Activated CD8-positive, alpha-beta memory T cell treated with anti-CD3 and anti-CD28 coated beads for 4 hours (primary cell): ENCODE results near the gene MYH16.
"Not testable (repeated sequence)": the region's sequence is repeated elsewhere in the genome, so short reads cannot be mapped to it uniquely, and the experiment has no call there.

ENCODE experiments used
- DNase-seq, 2 donors: peaks; one replicate each; pipeline ENCODE4 v3.0.0-alpha.2; 2020; ENCODE audit warnings: low read depth in 2 of 2

The MYH16 gene

GRCh38 chr7:99257675-99258074, 15.0 kb upstream of the MYH16 start:
- DNase-seq = no peak

- DNase-seq = no peak
These were observed 14.1 kb upstream of the MYH16 start for GRCh38 chr7:99258501-99258900.

DNA sequence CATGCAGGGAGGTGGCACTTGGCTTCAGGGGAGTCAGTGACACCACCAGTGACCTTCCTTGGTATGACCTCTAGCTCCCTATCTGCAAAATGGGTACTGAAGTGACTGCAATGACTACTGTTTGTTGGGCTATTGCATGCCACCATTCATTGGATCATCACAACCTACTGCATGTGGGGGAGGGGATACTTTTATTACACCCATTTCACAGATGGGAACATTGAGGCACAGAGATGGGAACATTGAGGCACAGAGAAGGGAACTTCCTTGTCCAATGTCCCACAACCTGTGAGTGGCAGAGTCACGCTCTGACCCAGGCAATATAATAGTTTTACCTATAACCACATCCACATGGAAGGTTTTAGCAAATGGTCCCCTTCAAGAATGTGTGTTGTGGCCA, 12.2 kb upstream of the MYH16 start:
- DNase-seq = no peak

DNA sequence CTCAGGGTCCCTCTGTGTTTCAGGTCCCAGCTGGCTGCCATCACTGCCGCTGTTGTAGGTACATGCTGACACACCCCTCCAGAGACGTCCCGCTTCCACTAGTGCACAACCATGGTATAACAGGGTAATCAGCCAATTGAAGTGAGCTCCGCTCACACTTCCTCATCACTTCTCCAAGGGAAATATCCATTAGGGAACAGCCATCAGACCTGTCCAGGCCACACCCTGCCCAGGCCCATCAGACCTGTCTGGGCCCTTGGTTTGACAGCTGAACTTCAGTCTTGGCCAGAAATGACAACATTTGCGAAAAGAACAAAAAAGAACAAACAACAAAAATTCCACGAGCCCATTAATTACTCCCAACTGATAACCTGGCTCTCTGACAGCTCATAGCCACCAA, 11.0 kb upstream of the MYH16 start:
- DNase-seq = no peak

DNA sequence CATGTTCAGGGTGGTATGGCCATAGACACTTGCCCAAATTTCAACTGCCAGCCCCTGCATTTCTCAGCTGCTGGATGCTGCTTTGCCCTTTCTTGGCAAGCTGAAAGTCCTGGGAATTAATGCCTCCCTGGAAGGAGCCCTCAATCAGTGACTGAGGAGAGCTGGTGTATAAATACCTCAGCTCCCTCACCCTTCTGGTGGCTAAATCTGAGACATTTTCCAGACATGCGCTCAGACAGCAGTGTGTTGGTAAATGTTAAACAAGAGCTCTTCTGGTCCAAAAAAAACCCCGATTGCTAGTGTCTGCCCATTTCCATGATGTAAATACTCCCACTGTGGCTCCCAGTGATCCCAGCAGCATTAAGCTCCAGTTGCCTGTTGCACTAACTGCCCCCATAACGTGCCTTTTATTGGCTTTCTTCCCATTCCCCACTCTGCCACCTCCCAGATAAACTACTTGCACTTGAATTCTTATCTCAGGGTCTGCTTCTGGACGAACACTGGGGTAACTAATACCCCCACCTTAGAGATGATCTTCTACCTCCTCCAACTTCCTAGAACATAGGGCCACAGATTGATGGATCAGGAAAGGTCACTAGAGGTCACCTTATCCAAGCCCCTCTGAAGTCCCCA, 6.7 kb upstream of the MYH16 start:
- no peak for DNase-seq

DNA sequence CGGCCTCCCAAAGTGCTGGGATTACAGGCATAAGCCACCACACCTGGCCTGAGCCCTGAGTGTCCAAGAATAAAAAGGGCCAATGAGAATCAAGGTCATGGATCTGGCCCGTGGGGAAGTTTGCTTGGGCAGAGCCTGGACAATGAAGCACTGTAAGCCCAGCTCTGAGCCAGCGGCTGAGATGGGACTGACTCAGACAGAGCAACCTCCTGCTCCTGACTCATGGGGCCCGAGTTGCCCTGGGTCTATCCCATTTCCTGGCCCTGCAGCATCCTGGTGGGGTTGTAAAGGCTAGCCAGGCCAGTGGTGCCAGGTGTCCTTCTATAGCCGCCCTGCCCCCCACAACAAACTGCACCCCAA, 5.2 kb upstream of the MYH16 start:
- DNase-seq = no peak

DNA sequence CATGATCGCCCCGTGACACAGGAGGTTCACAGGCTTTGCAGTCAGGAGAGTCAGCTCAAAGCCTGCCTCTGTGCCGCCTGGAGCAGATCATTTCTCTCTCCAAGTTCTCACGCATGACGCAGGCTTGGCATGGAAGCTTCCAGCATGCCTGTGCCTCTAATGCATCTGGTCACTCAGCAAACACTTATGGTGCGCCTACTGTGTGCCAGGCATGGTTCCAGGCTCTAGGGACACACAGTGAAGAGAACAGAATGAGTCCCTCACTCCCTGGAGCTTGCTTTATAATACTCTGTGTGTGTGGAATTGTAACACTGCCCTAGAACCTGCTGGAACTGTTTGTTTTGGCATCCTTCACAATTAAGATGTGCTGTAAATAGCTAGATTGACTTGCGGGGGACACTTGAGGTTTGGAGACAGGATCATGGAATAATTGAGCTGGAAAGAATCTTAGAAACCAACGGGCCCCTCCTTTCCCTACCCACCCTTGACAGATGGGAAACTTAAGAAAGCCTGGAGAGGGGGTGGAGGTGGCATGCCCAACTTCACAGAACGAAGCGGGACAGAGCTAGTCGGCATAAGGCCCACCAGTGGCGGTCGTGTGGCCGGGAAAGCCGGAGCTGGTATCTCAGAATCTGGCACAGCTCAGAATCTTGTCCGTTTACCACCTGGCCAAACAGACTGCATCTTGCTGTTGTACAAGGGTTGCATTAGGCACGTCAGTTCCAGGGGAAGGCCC, 4.6 kb upstream of the MYH16 start:
- no peak for DNase-seq

DNA sequence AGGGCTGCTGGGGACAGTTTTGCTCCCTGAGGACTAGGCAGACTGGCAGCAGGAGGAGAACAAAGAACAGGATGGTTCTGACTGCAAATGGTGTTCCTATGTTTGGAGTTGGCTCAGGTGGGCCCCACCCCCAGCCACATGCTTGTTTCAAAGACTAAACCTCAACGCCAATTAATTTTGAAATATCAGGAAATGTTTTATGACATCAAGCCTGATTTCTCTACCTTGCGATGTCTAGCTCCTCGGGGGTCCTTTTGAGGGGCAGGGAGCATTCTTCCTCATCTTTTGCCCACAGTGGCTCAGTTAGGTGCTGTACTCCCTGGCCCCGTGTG, 4.1 kb upstream of the MYH16 start:
- DNase-seq = no peak

DNA sequence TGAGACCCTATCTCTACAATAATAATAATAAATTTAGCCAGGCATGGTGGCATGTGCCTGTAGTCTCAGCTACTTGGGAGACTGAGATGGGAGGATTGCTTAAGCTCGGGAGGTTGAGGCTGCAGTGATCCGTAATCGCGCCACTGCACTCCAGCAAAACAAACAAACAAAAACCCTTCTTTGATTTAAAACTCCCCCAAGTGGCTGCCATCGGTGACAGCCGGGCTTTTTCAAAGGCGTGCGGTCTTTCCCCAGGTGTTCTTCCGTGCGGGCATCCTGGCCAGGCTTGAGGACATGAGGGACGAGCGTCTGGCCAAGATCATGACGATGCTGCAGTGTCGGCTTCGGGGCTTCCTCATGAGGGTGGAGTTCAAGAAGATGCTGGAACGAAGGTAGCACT, 1.9 kb upstream of the MYH16 start:
- no peak for DNase-seq

DNA sequence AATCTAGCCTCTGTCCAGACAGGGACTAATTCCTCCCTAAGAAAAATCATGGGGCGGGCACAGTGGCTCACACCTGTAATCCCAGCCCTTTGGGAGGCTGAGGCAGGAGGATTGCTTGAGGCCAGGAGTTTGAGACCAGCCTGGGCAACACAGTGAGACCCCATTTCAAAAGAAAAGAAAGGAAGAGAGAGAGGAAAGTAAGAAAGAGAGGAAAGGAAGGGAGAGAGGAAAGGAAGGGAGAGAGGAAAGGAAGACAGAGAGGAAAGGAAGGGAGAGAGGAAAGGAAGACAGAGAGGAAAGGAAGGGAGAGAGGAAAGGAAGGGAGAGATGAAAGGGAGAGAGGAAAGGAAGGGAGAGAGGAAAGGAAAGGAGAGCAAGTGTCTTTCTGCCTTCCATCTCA, 922 bp downstream of the MYH16 start:
- not testable (repeated sequence) for DNase-seq

- DNase-seq = not testable (repeated sequence)
These were observed 2.3 kb downstream of the MYH16 start for GRCh38 chr7:99274908-99275307.

GRCh38 chr7:99275496-99275895, 2.9 kb downstream of the MYH16 start:
- DNase-seq = no peak

DNA sequence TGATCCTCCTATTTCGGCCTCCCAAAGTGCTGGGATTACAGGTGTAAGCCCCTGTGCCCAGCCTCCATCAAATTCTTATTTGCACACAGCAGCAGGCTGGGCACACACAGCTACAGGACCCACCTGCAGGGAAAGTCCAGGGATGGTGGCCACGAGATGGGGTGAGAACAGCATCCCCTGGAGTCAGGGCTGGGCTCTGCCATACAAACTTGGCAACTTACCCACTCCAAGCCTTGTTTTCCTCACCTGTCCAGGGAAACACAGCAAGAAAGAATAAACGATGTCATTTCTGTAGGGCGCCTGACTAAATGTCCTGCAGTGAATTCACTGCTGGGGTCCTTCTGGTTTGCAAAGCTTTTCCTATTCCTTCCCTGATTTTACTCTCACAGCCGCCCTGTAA, 5.5 kb downstream of the MYH16 start:
- no peak for DNase-seq

DNA sequence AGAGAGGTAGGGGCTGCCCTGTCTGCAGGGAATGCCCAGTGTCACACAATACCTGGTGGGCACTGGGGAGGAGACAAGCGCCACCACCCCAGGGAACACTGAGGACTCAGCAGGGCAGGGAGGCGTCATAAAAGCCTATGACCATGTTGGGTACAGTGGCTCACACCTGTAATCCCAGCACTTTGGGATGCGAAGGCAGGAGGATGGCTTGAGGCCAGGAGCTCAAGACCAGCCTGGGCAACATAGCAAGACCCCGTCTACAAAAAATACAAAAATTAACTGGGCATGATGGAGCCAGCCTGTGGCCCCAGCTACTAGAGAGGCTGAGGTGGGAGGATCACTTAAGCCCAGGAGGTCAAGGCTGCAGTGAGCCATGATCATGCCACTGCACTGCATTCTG, 11.5 kb downstream of the MYH16 start:
- DNase-seq = not testable (repeated sequence)

DNA sequence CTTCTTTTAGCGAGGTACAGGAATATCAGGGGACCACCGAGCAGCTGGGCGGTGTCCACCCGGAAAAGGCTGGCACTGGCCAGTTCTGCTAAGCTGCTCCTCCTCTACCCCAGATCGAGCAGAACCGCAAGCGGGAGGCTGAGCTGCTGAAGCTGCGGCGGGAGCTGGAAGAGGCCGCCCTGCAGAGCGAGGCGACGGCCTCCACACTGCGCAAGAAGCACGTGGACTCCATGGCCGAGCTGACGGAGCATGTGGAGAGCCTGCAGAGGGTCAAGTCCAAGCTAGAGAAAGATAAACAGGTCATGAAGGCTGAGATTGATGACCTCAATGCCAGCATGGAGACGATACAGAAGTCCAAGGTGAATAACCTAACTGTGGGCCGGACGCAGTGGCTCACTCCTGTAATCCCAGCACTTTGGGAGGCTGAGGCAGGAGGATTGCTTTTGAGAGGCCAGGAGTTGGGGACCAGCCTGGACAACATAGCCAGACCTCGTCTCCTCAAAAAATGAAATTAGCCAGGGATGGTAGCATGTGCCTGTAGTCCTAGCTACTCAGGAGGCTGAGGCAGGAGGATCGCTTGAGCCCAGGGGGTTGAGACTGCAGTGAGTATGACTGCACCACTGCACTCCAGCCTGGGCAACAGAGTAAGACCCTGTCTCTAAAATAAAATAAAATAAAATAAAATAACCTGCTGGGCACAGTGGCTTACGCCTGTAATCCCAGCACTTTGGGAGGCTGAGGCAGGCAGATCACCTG, 15.3 kb downstream of the MYH16 start:
- DNase-seq = no peak

GRCh38 chr7:99289185-99289584, 16.5 kb downstream of the MYH16 start:
- no peak for DNase-seq

- DNase-seq = not testable (repeated sequence)
These were observed 17.5 kb downstream of the MYH16 start for GRCh38 chr7:99290148-99290547.

DNA sequence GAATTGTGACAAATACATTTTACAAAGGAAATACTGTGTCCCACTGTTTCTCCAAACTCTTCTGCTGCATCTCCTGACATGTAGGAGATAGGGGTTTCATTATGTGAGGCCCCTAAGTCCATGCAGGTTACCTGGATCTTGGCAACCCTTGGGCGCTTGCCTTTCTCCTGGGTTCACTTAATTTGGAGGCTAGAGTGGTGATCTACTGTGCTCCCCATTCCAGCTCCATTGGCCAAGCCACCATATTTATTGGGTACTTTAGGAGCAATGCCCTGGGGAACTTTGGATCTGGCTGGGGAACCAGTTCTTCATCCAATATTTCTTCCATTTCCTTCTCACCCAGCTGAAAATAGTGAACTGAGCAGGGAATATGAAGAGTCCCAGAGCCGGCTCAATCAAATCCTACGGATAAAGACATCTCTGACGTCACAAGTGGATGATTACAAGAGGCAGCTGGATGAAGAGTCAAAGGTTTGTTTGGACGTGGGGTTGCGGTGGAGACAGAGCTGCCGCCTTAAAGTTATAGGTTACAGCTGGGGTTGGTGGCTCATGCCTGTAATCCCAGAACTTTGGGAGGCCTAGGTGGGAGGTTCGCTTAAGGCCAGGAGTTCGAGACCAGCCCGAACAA, 18.5 kb downstream of the MYH16 start:
- no peak for DNase-seq

GRCh38 chr7:99292127-99292526, 19.5 kb downstream of the MYH16 start:
- no peak for DNase-seq

GRCh38 chr7:99293167-99293566, 20.5 kb downstream of the MYH16 start:
- DNase-seq = no peak

GRCh38 chr7:99293650-99294049, 21.0 kb downstream of the MYH16 start:
- DNase-seq = no peak

GRCh38 chr7:99296471-99296870, 23.8 kb downstream of the MYH16 start:
- DNase-seq = no peak

GRCh38 chr7:99301496-99301895, 28.9 kb downstream of the MYH16 start:
- no peak for DNase-seq
